ENCODE measurements around the gene CCDC14. TPM values are rescaled to one million over a fixed set of nuclear protein-coding genes. Genes with fewer than 3 reads are reported as not detected.

CCDC14 gene
- polyA plus RNA-seq, 1 donor (not counting 4 experiments of a cell fraction or from before 2014, with no cell fraction given), result 50.5 TPM

DNA sequence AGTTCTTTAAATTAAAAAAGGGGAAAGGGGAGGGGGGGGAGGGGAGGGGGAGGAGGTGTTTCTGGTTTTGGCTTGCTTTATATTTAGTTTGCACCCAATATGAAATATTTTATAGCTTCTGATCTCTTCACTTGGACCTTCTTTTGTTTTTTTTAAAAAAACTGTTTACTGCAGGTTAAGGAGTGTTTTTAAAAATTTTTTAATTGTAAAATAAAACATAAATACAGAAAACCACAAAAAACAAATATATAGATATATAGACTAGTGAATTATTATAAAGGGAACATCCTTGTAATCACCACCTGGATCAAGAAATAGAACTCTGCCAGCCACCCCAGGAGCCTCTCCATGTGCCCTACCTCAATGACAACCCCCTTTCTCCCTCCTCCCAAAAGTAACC lies 76.0 kb downstream of the CCDC14 start:
- H3K4me2 ChIP-seq (ENCODE audit: control insufficient read depth, extremely low read depth, insufficient read depth, low read depth, low read length), result peak overlapping the region; percentile 69
- H3K27ac ChIP-seq (ENCODE audit: control insufficient read depth, insufficient read depth, low read length), result no peak overlapping the region
- TF ChIP-seq, protein P1, sequence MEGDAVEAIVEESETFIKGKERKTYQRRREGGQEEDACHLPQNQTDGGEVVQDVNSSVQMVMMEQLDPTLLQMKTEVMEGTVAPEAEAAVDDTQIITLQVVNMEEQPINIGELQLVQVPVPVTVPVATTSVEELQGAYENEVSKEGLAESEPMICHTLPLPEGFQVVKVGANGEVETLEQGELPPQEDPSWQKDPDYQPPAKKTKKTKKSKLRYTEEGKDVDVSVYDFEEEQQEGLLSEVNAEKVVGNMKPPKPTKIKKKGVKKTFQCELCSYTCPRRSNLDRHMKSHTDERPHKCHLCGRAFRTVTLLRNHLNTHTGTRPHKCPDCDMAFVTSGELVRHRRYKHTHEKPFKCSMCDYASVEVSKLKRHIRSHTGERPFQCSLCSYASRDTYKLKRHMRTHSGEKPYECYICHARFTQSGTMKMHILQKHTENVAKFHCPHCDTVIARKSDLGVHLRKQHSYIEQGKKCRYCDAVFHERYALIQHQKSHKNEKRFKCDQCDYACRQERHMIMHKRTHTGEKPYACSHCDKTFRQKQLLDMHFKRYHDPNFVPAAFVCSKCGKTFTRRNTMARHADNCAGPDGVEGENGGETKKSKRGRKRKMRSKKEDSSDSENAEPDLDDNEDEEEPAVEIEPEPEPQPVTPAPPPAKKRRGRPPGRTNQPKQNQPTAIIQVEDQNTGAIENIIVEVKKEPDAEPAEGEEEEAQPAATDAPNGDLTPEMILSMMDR (optimal IDR thresholded peaks at IDR 0.05 in 1 of 3, IDR thresholded peaks at IDR 0.05 in 1 of 3, conservative IDR thresholded peaks at IDR 0.05 in 1 of 3; ENCODE audit: extremely low read depth in 1 of 3, insufficient read depth in 2 of 3, low read length in 3 of 3), result no peak
- no peak for TF ChIP-seq EZH2 (IDR thresholded peaks at IDR 0.05; ENCODE audit: low read length)
- FAIRE-seq, result no peak
- H4K20me1 ChIP-seq (ENCODE audit: control insufficient read depth, extremely low read depth, insufficient read depth, low read length), result no peaks in the 10 kb centered on the region
- H3K9me3 ChIP-seq (ENCODE audit: control insufficient read depth, low read depth, low read length), result no peaks in the 10 kb centered on the region
- no peaks in the 10 kb centered on the region for H3K4me1 ChIP-seq (ENCODE audit: control insufficient read depth, extremely low read depth, insufficient read depth, low read length)
- dilution Hi-C loops (cut with MboI; ENCODE audit: extremely low pct_ligation_motif_present, low sequenced_read_pairs), result no loop called here
- H3K36me3 ChIP-seq (ENCODE audit: control insufficient read depth in 2 of 2, extremely low read depth in 1 of 2, insufficient read depth in 2 of 2, low read length in 2 of 2), result no peaks in the 10 kb centered on the region
- no peaks in the 10 kb centered on the region for H3K9me1 ChIP-seq (ENCODE audit: control insufficient read depth, extremely low read depth, insufficient read depth, low read length)
- no peak for DNase-seq (ENCODE audit: low read depth, low spot score)
- no peak overlapping the region for H2AFZ ChIP-seq (ENCODE audit: control insufficient read depth, low read length)
- H3K4me3 ChIP-seq (ENCODE audit: control insufficient read depth in 2 of 3, extremely low read depth in 1 of 3, insufficient read depth in 2 of 3, low read depth in 1 of 3, low read length in 3 of 3), result no peak overlapping the region
- H3K9ac ChIP-seq (ENCODE audit: control insufficient read depth, extremely low read depth, insufficient read depth, low read length), result no peak overlapping the region
- peaks cover 14% of the 10 kb centered on the region for H3K27me3 ChIP-seq (ENCODE audit: control insufficient read depth, extremely low read depth, insufficient read depth, low read length)
- no peaks in the 10 kb centered on the region for H3K79me2 ChIP-seq (ENCODE audit: control insufficient read depth, insufficient read depth, low read length)

DNA sequence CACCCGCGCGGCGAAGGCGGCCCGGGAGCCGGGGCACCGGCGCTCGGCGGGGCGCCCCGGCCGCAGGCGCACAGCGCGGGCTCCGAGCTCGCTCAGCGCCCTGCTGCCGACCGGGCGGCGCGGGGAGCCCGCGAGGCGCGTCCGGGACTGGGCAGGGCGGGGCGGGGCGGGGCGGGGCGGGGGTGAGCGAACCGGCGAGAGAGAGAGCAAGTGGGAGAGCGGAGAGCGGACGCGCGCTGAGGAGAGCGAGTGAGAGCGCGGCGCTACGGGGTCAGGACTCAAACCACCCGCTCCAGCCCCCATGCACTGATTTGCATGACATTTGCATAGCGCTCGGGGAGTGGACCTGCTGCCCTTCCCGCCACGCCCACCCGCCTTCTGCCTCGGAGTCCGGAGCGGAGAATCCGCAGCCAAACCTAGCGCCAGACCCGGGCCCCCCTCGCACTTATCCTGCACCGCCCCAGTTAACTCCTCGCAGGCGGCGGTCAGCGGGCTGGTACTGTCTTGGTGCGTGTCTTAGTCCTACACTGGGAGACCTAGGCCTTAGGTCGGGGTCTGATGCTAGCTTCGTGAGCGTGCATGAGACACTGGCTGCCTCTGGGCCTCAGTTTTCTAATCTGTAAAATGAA lies 76.7 kb downstream of the CCDC14 start, which contains the start of gene MYLK:
MYLK (minus strand) TSS at position 130 of the 629 bp plus-strand sequence. CDS start 90,491 bp downstream, outside the sequence.
- no peaks in the 10 kb centered on the region for H3K9me3 ChIP-seq (ENCODE audit: control insufficient read depth, low read depth, low read length)
- no peaks in the 10 kb centered on the region for H3K9me1 ChIP-seq (ENCODE audit: control insufficient read depth, extremely low read depth, insufficient read depth, low read length)
- H3K36me3 ChIP-seq (ENCODE audit: control insufficient read depth in 2 of 2, extremely low read depth in 1 of 2, insufficient read depth in 2 of 2, low read length in 2 of 2), result no peaks in the 10 kb centered on the region
- FAIRE-seq (no peak), DNase-seq (ENCODE audit: low read depth, low spot score) (peak; percentile 17)
- peaks cover 14% of the 10 kb centered on the region for H3K27me3 ChIP-seq (ENCODE audit: control insufficient read depth, extremely low read depth, insufficient read depth, low read length)
- peak within 1 kb of the TSS; percentile 34 to 65 (median 50) for H3K4me3 ChIP-seq (ENCODE audit: control insufficient read depth in 2 of 3, extremely low read depth in 1 of 3, insufficient read depth in 2 of 3, low read depth in 1 of 3, low read length in 3 of 3)
- H3K4me1 ChIP-seq (ENCODE audit: control insufficient read depth, extremely low read depth, insufficient read depth, low read length), result no peaks in the 10 kb centered on the region
- TF ChIP-seq EZH2 (IDR thresholded peaks at IDR 0.05; ENCODE audit: low read length), result no peak
- TF ChIP-seq, protein P1 (optimal IDR thresholded peaks at IDR 0.05 in 1 of 3, IDR thresholded peaks at IDR 0.05 in 1 of 3, conservative IDR thresholded peaks at IDR 0.05 in 1 of 3; ENCODE audit: extremely low read depth in 1 of 3, insufficient read depth in 2 of 3, low read length in 3 of 3), result no peak
- peak within 1 kb of the TSS; percentile 76 for H2AFZ ChIP-seq (ENCODE audit: control insufficient read depth, low read length)
- no peak within 1 kb of the TSS for H3K9ac ChIP-seq (ENCODE audit: control insufficient read depth, extremely low read depth, insufficient read depth, low read length)
- H3K4me2 ChIP-seq (ENCODE audit: control insufficient read depth, extremely low read depth, insufficient read depth, low read depth, low read length), result peak within 1 kb of the TSS; percentile 79
- no peaks in the 10 kb centered on the region for H3K79me2 ChIP-seq (ENCODE audit: control insufficient read depth, insufficient read depth, low read length)
- no peak within 1 kb of the TSS for H3K27ac ChIP-seq (ENCODE audit: control insufficient read depth, insufficient read depth, low read length)
- H4K20me1 ChIP-seq (ENCODE audit: control insufficient read depth, extremely low read depth, insufficient read depth, low read length), result no peaks in the 10 kb centered on the region
- dilution Hi-C loops (cut with MboI; ENCODE audit: extremely low pct_ligation_motif_present, low sequenced_read_pairs), result no loop called here
